ENCODE results near the gene SF3B3.
"Not testable (repeated sequence)": the region's sequence is repeated elsewhere in the genome, so short reads cannot be mapped to it uniquely, and the experiment has no call there.

Gene SF3B3

DNA sequence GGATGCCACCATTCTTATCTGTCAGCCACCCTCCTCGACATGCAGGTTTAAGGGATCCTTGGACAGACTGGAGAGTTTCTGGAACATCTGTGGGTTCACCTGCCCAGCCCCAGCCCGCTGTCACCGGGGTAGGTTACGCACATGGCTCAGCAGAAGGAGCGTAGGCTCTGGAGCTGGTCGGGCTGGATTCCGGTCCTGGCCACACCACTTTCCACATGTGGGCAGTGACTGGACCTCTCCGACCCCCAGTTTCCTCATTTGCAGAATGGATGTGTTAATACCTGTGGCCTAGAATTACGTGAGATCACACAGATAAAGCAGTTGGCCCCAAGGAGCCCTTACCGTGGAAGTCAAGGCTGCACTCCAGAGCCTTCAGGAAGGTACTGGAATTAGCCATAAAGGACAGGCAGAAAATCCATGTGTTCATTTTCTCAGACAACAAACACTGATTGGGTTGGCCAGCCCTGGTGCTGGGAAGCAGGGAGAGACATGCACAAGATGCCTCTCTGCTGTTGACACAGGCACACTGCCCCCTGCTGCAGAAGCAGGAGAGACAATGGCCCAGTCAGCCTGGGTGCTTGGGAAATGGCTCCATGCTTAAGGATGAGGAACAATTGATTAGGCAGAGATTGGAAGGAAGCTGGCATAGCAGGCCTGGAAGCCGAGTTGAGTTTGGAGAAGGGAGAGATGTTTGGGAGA, 58.8 kb downstream of the SF3B3 start:
- H3K9me3 ChIP-seq (ENCODE audit: control insufficient read depth in 5 of 5, low read length in 5 of 5), result no peaks in the 10 kb centered on the region
- H3K9ac ChIP-seq (ENCODE audit: low read length in 5 of 5), result no peak overlapping the region
- peaks cover 5 to 14% (median 9%) of the 10 kb centered on the region in 5 donors for H3K4me1 ChIP-seq (ENCODE audit: control insufficient read depth in 5 of 5, insufficient read depth in 5 of 5, low read length in 5 of 5)
- H3K27me3 ChIP-seq (ENCODE audit: control insufficient read depth in 5 of 5, insufficient read depth in 4 of 5, low read length in 5 of 5), result no peaks in the 10 kb centered on the region
- no peak overlapping the region for H3K27ac ChIP-seq (ENCODE audit: low read depth, low read length)
- no peak overlapping the region for H3K4me3 ChIP-seq (ENCODE audit: low read depth in 1 of 5, low read length in 5 of 5)
- peaks cover 0 to 2% (median 0%) of the 10 kb centered on the region in 5 donors for H3K36me3 ChIP-seq (ENCODE audit: control insufficient read depth in 5 of 5, insufficient read depth in 5 of 5, low read length in 5 of 5)

- Histone ChIP-seq H3K4me3 (ENCODE audit: low read depth in 1 of 5, low read length in 5 of 5) (no peak overlapping the region), H3K36me3 (ENCODE audit: control insufficient read depth in 5 of 5, insufficient read depth in 5 of 5, low read length in 5 of 5) (peaks cover 0 to 2% (median 0%) of the 10 kb centered on the region in 5 donors), H3K27ac (ENCODE audit: low read depth, low read length) (no peak overlapping the region), H3K9me3 (ENCODE audit: control insufficient read depth in 5 of 5, low read length in 5 of 5) (no peaks in the 10 kb centered on the region), H3K4me1 (ENCODE audit: control insufficient read depth in 5 of 5, insufficient read depth in 5 of 5, low read length in 5 of 5) (peaks cover 7 to 24% (median 20%) of the 10 kb centered on the region in 5 donors), H3K27me3 (ENCODE audit: control insufficient read depth in 5 of 5, insufficient read depth in 4 of 5, low read length in 5 of 5) (no peaks in the 10 kb centered on the region), H3K9ac (ENCODE audit: low read length in 5 of 5) (no peak overlapping the region)
Measured at GRCh38 chr16:70586731-70587130, 63.1 kb downstream of the SF3B3 start.

- H3K27ac ChIP-seq (ENCODE audit: low read depth, low read length), result no peak overlapping the region
- H3K9me3 ChIP-seq (ENCODE audit: control insufficient read depth in 5 of 5, low read length in 5 of 5), result no peaks in the 10 kb centered on the region
- H3K4me1 ChIP-seq (ENCODE audit: control insufficient read depth in 5 of 5, insufficient read depth in 5 of 5, low read length in 5 of 5), result peaks cover 10 to 35% (median 27%) of the 10 kb centered on the region in 5 donors
- no peak overlapping the region for H3K4me3 ChIP-seq (ENCODE audit: low read depth in 1 of 5, low read length in 5 of 5)
- H3K27me3 ChIP-seq (ENCODE audit: control insufficient read depth in 5 of 5, insufficient read depth in 4 of 5, low read length in 5 of 5), result no peaks in the 10 kb centered on the region
- peaks cover 0 to 2% (median 0%) of the 10 kb centered on the region in 5 donors for H3K36me3 ChIP-seq (ENCODE audit: control insufficient read depth in 5 of 5, insufficient read depth in 5 of 5, low read length in 5 of 5)
- H3K9ac ChIP-seq (ENCODE audit: low read length in 5 of 5), result no peak overlapping the region
Measured at GRCh38 chr16:70588565-70588964, 64.9 kb downstream of the SF3B3 start.

DNA sequence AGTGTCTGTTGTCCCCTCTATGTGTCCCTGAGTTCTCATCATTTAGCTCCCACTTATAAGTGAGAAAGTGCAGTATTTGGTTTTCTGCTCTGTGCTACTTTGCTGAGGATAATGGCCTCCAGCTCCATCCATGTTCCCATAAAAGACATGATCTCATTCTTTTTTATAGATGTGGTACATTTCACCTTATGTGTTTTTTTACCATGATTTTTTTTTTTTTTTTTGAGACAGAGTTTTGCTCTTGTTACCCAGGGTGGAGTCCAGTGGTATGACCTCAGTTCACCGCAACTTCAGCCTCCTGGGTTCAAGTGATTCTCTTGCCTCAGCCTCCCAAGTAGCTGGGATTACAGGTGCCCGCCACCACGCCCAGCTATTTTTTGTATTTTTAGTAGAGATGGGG, 65.8 kb downstream of the SF3B3 start:
- not testable (repeated sequence) for H3K9me3 ChIP-seq (ENCODE audit: control insufficient read depth in 5 of 5, low read length in 5 of 5)
- Histone ChIP-seq H3K27ac (ENCODE audit: low read depth, low read length) (peak overlapping the region; percentile 60), H3K4me1 (ENCODE audit: control insufficient read depth in 5 of 5, insufficient read depth in 5 of 5, low read length in 5 of 5) (peaks cover 10 to 37% (median 27%) of the 10 kb centered on the region in 5 donors)

DNA sequence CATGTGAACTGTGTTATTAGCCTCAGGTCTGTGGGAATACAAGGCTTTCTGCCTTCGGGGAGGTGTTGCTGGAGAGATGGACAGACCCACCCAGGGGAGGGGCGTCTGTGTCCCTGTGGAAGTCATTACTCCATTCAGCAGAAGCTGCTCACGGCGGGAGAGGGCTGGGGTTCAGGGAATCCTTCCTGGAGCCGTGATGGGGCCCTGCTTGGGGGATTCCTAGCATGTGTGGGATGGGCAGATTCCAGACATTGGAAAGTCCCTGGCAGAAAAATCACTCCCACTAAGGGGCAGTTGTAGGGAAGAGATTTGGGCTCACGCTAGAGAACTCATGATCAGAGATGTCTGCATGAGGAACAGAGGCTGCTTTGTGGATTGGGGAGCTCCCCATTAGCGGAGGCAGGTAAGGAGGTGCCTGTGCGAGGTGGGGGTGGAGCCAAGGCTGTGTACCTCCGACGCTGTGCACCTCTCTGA, 66.4 kb downstream of the SF3B3 start:
- Histone ChIP-seq H3K4me3 (ENCODE audit: low read depth in 1 of 5, low read length in 5 of 5) (no peak overlapping the region), H3K9ac (ENCODE audit: low read length in 5 of 5) (peak overlapping the region in 1 of 5 donors; percentile 62), H3K4me1 (ENCODE audit: control insufficient read depth in 5 of 5, insufficient read depth in 5 of 5, low read length in 5 of 5) (peaks cover 10 to 41% (median 27%) of the 10 kb centered on the region in 5 donors), H3K36me3 (ENCODE audit: control insufficient read depth in 5 of 5, insufficient read depth in 5 of 5, low read length in 5 of 5) (peaks cover 0 to 2% (median 0%) of the 10 kb centered on the region in 5 donors), H3K27me3 (ENCODE audit: control insufficient read depth in 5 of 5, insufficient read depth in 4 of 5, low read length in 5 of 5) (no peaks in the 10 kb centered on the region), H3K27ac (ENCODE audit: low read depth, low read length) (peak overlapping the region; percentile 60), H3K9me3 (ENCODE audit: control insufficient read depth in 5 of 5, low read length in 5 of 5) (no peaks in the 10 kb centered on the region)

More for the DNA sequence above, 65.8 kb downstream of the SF3B3 start:
- H3K4me3 ChIP-seq (ENCODE audit: low read depth in 1 of 5, low read length in 5 of 5); H3K36me3 ChIP-seq (ENCODE audit: control insufficient read depth in 5 of 5, insufficient read depth in 5 of 5, low read length in 5 of 5); H3K9ac ChIP-seq (ENCODE audit: low read length in 5 of 5); H3K27me3 ChIP-seq (ENCODE audit: control insufficient read depth in 5 of 5, insufficient read depth in 4 of 5, low read length in 5 of 5): not testable (repeated sequence)

DNA sequence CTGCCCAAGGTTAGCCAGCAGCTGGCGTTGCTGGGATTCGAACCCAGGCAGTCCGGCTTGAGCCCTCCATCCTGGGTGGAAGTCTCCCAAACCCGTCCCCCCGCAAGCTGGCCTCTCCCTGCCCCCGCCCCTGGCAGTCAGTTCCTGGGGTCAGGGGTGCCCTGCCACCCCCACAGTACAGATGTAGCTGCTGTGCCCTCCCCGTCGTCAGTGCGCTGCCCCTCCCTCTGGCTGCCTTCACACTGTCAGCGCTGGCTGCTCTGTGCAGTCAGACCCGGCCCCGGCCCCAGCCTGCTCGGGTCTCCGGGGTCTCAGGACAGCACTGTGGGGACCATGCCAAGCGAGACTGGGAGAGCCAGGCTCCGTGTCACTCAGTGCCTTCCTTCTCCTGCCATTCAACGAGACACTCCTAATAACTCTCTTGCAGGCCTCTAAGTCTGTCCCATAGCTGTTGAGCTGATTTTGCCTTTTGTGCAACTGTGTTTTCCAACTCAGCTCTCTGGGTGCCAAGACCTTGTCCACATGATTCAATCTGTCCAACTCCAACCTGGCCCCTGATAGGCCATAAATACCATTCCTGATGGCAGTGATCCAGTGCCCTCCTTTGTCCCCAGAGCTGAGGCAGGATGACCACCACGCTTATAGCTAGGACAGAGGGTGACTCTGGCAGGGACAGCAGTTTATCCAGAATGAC, 67.3 kb downstream of the SF3B3 start:
- Histone ChIP-seq H3K27ac (ENCODE audit: low read depth, low read length) (peak overlapping the region; percentile 60), H3K27me3 (ENCODE audit: control insufficient read depth in 5 of 5, insufficient read depth in 4 of 5, low read length in 5 of 5) (no peaks in the 10 kb centered on the region), H3K4me3 (ENCODE audit: low read depth in 1 of 5, low read length in 5 of 5) (peak overlapping the region in 2 of 5 donors; percentile 6 to 11), H3K9me3 (ENCODE audit: control insufficient read depth in 5 of 5, low read length in 5 of 5) (no peaks in the 10 kb centered on the region), H3K36me3 (ENCODE audit: control insufficient read depth in 5 of 5, insufficient read depth in 5 of 5, low read length in 5 of 5) (peaks cover 0 to 2% (median 0%) of the 10 kb centered on the region in 5 donors), H3K9ac (ENCODE audit: low read length in 5 of 5) (peak overlapping the region in 2 of 5 donors; percentile 48 to 62), H3K4me1 (ENCODE audit: control insufficient read depth in 5 of 5, insufficient read depth in 5 of 5, low read length in 5 of 5) (peaks cover 10 to 41% (median 27%) of the 10 kb centered on the region in 5 donors)

GRCh38 chr16:70591615-70592014, 68.0 kb downstream of the SF3B3 start:
- Histone ChIP-seq H3K27me3 (ENCODE audit: control insufficient read depth in 5 of 5, insufficient read depth in 4 of 5, low read length in 5 of 5) (no peaks in the 10 kb centered on the region), H3K9me3 (ENCODE audit: control insufficient read depth in 5 of 5, low read length in 5 of 5) (no peaks in the 10 kb centered on the region), H3K27ac (ENCODE audit: low read depth, low read length) (peak overlapping the region; percentile 60), H3K9ac (ENCODE audit: low read length in 5 of 5) (peak overlapping the region in 1 of 5 donors; percentile 62), H3K4me1 (ENCODE audit: control insufficient read depth in 5 of 5, insufficient read depth in 5 of 5, low read length in 5 of 5) (peaks cover 10 to 41% (median 27%) of the 10 kb centered on the region in 5 donors), H3K36me3 (ENCODE audit: control insufficient read depth in 5 of 5, insufficient read depth in 5 of 5, low read length in 5 of 5) (peaks cover 0 to under 1% (median 0%) of the 10 kb centered on the region in 5 donors), H3K4me3 (ENCODE audit: low read depth in 1 of 5, low read length in 5 of 5) (no peak overlapping the region)

GRCh38 chr16:70592106-70592571, 68.5 kb downstream of the SF3B3 start:
- Histone ChIP-seq H3K4me3 (ENCODE audit: low read depth in 1 of 5, low read length in 5 of 5) (peak overlapping the region in 1 of 5 donors; percentile 36), H3K27ac (ENCODE audit: low read depth, low read length) (peak overlapping the region; percentile 60), H3K4me1 (ENCODE audit: control insufficient read depth in 5 of 5, insufficient read depth in 5 of 5, low read length in 5 of 5) (peaks cover 10 to 41% (median 27%) of the 10 kb centered on the region in 5 donors), H3K9me3 (ENCODE audit: control insufficient read depth in 5 of 5, low read length in 5 of 5) (no peaks in the 10 kb centered on the region), H3K9ac (ENCODE audit: low read length in 5 of 5) (peak overlapping the region in 1 of 5 donors; percentile 68), H3K27me3 (ENCODE audit: control insufficient read depth in 5 of 5, insufficient read depth in 4 of 5, low read length in 5 of 5) (no peaks in the 10 kb centered on the region), H3K36me3 (ENCODE audit: control insufficient read depth in 5 of 5, insufficient read depth in 5 of 5, low read length in 5 of 5) (no peaks in the 10 kb centered on the region)

GRCh38 chr16:70593544-70593943, 69.9 kb downstream of the SF3B3 start:
- Histone ChIP-seq H3K4me3 (ENCODE audit: low read depth in 1 of 5, low read length in 5 of 5) (no peak overlapping the region), H3K27me3 (ENCODE audit: control insufficient read depth in 5 of 5, insufficient read depth in 4 of 5, low read length in 5 of 5) (no peaks in the 10 kb centered on the region), H3K36me3 (ENCODE audit: control insufficient read depth in 5 of 5, insufficient read depth in 5 of 5, low read length in 5 of 5) (no peaks in the 10 kb centered on the region), H3K9ac (ENCODE audit: low read length in 5 of 5) (no peak overlapping the region), H3K27ac (ENCODE audit: low read depth, low read length) (no peak overlapping the region), H3K9me3 (ENCODE audit: control insufficient read depth in 5 of 5, low read length in 5 of 5) (no peaks in the 10 kb centered on the region), H3K4me1 (ENCODE audit: control insufficient read depth in 5 of 5, insufficient read depth in 5 of 5, low read length in 5 of 5) (peaks cover 10 to 39% (median 27%) of the 10 kb centered on the region in 5 donors)

DNA sequence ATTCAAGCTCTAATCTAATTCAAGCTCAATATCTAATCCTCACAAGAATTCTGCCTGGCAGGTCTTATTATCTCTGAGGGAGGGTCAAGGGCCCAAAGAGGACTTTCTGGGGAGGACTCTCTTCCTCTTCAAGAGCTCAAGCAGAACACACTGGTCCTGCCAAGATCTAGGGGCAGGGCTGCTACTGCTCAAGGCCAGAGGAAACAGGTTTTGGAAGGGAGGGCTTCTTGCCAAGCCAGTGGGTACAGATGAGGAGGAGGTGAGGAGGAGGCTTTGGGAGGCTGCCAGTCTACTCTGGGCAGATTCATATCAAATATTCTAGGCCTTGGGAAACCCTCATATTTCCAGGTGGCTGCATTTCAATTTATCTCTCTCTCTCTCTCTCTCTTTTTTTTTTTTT, 71.0 kb downstream of the SF3B3 start:
- Histone ChIP-seq H3K9me3 (ENCODE audit: control insufficient read depth in 5 of 5, low read length in 5 of 5) (no peaks in the 10 kb centered on the region), H3K4me3 (ENCODE audit: low read depth in 1 of 5, low read length in 5 of 5) (no peak overlapping the region), H3K27me3 (ENCODE audit: control insufficient read depth in 5 of 5, insufficient read depth in 4 of 5, low read length in 5 of 5) (no peaks in the 10 kb centered on the region), H3K4me1 (ENCODE audit: control insufficient read depth in 5 of 5, insufficient read depth in 5 of 5, low read length in 5 of 5) (peaks cover 10 to 37% (median 27%) of the 10 kb centered on the region in 5 donors), H3K27ac (ENCODE audit: low read depth, low read length) (no peak overlapping the region), H3K36me3 (ENCODE audit: control insufficient read depth in 5 of 5, insufficient read depth in 5 of 5, low read length in 5 of 5) (no peaks in the 10 kb centered on the region), H3K9ac (ENCODE audit: low read length in 5 of 5) (peak overlapping the region in 1 of 5 donors; percentile 20)
